ENCODE data around the gene PABPN1L.

The PABPN1L gene

DNA sequence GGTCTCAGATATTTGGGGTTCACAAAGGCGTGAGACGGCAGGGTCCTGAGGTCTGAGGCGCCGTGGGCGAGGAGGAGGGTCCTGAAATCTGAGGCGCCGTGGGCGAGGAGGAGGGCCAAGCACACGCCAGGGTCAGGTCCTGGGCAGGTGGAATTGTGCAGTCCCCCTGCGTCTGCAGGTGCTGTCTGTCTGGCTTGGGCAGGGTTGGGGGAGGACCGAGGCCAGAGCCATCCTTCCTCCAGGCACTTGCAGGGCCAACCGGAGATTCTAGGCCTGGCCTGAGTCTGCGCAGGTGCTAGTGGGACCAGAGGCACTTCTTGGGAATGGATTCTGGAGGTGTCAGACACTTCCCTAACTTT lies 52.3 kb downstream of the PABPN1L start:
- in situ Hi-C loops (cut with HindIII; ENCODE audit: low sequenced_read_pairs), result no loop called here

Measured in DLD1 (cell line).